Keratinocyte (primary cell): Measurements from ENCODE around the gene CECR2.

Experiments used
- EZH2 ChIP-seq: IDR thresholded peaks from one replicate; pipeline ENCODE4 v1.6.1; 2012; ENCODE audit warnings: inconsistent platforms, mild to moderate bottlenecking, low read length, moderate library complexity
- TF ChIP-seq, protein P1 (sequence below), 3 experiments: IDR thresholded peaks in 1 of 3; conservative IDR thresholded peaks in 1 of 3; optimal IDR thresholded peaks in 1 of 3; 2 replicates in 2 of 3; 3 replicates in 1 of 3; pipeline versions ENCODE3 to v1.5.1; 2011; ENCODE audit warnings: low read length in 3 of 3, mild to moderate bottlenecking in 3 of 3, moderate library complexity in 2 of 3, control low read depth in 1 of 3, inconsistent platforms in 1 of 3; ENCODE audit not compliant: insufficient read depth in 2 of 3; ENCODE audit errors: extremely low read depth in 1 of 3

DNA sequence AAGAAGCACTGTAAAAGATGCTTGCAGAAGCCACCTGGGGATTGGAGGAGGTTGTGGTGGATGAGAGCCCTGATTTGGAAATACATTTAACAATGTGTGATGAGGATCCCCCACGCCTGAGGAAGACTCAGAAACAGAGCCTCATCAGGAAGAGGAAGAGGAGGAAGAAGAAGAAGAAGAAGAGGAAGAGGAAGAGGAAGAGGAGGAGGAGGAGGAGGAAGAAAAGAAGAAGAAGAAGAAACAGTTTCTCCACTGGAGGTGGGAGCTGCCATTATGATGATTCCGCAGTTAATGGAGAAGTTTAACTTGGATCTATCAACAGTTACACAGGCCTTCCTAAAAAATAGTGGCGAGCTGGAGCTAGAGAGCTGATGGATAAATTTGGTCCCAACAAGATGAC, 50.1 kb downstream of the CECR2 start:
- TF ChIP-seq EZH2: no peak
- TF ChIP-seq, protein P1, sequence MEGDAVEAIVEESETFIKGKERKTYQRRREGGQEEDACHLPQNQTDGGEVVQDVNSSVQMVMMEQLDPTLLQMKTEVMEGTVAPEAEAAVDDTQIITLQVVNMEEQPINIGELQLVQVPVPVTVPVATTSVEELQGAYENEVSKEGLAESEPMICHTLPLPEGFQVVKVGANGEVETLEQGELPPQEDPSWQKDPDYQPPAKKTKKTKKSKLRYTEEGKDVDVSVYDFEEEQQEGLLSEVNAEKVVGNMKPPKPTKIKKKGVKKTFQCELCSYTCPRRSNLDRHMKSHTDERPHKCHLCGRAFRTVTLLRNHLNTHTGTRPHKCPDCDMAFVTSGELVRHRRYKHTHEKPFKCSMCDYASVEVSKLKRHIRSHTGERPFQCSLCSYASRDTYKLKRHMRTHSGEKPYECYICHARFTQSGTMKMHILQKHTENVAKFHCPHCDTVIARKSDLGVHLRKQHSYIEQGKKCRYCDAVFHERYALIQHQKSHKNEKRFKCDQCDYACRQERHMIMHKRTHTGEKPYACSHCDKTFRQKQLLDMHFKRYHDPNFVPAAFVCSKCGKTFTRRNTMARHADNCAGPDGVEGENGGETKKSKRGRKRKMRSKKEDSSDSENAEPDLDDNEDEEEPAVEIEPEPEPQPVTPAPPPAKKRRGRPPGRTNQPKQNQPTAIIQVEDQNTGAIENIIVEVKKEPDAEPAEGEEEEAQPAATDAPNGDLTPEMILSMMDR (optimal IDR thresholded peaks at IDR 0.05 in 1 of 3, IDR thresholded peaks at IDR 0.05 in 1 of 3, conservative IDR thresholded peaks at IDR 0.05 in 1 of 3; ENCODE audit: extremely low read depth in 1 of 3, insufficient read depth in 2 of 3, low read length in 3 of 3): no peak
